ENCODE data around the gene ITIH6.

Gene ITIH6

GRCh38 chrX:54710920-54711319 is 87.1 kb downstream of the ITIH6 start:
- no peak for DNase-seq (ENCODE audit: low read depth)

- no peak for DNase-seq (ENCODE audit: low read depth)
Measured at GRCh38 chrX:54708404-54708803, 89.7 kb downstream of the ITIH6 start.

Measured in GM04503 (cell line).